Measurements from ENCODE around the gene LRRN3. TPM values are rescaled to one million over a fixed set of nuclear protein-coding genes. Genes with fewer than 3 reads are reported as not detected.

LRRN3 gene
- polyA plus RNA-seq (2011; rRNA removed) (0.06 and 0.09 TPM in 2 replicates), polyA plus RNA-seq (2017; fragmentation: RNase III; extraction: RNeasy Plus Mini Kit Qiagen cat#74134 plus additional on column Dnase treatment) (0.04 to 0.05 TPM in 2 of 3 replicates, not detected in the other), polyA minus RNA-seq (2011; rRNA and poly(A)+ RNA removed) (not detected in 2 replicates)
- polyA plus RNA-seq (2012; cell fraction: cytosol; rRNA removed), result 0.01 and 0.03 TPM in 2 replicates
- 0.02 TPM in 2 replicates for polyA plus RNA-seq (2012; cell fraction: nucleus; rRNA removed)

- WGBS (ENCODE audit: missing lambda C conversion rate), result 85% methylated on average over 6 of the region's 6 CpGs
- ChIA-PET POLR2A (no interaction called here), CTCF (interaction anchor here (0.6 to 1.2 kb wide), 4 partner anchors 394 to 645 kb away, joined by 3 to 4 read pairs (median 4); no protein-coding TSS in a partner anchor)
- TF ChIP-seq ESRRA (IDR thresholded peaks at IDR 0.05; ENCODE audit: borderline replicate concordance, low read length) (no peak), RCOR1 (IDR thresholded peaks at IDR 0.05; ENCODE audit: low read depth, low read length) (no peak), TP53 (CRISPR knock-in tag; IDR thresholded peaks at IDR 0.05) (no peak), POLR2A (IDR thresholded peaks at IDR 0.05; ENCODE audit: low read length) (no peak), GATA3 (IDR thresholded peaks at IDR 0.05; ENCODE audit: borderline replicate concordance) (no peak)
- FAIRE-seq, result no peak
- ATAC-seq, result peak in 1 of 2 experiments; percentile 28; a peak in 1 of 6 replicates
- no peak for DNase-seq (ENCODE audit: low read depth in 1 of 2, low spot score in 1 of 2)
- Histone ChIP-seq H3K4me3 (no peak within 1 kb of the TSS), H3K4me2 (no peak within 1 kb of the TSS), H3K9me3 (no peaks in the 10 kb centered on the region), H3K4me1 (peaks cover 16% of the 10 kb centered on the region; the same call in 2 of the 3 replicates), H3K27ac (0 out of 6 replicates have a peak within 1 kb of the TSS, but pooled peaks of 1 of the 2 experiments have one; percentile 1)
Observed at GRCh38 chr7:111090846-111091245, at the start of gene LRRN3. TSS of gene LRRN3 (plus strand) at chr7:111091127. CDS start at chr7:111122773, 31,646 bp downstream.

- peak in 1 of 2 experiments; percentile 64; a peak in 2 of 6 replicates for ATAC-seq
- Histone ChIP-seq H3K4me2 (no peak overlapping the region), H3K4me1 (peaks cover 20% of the 10 kb centered on the region), H3K4me3 (no peak overlapping the region), H3K9me3 (no peaks in the 10 kb centered on the region), H3K27ac (no peak overlapping the region)
- CTCF ChIA-PET, result interaction anchor here (0.6 kb wide), 1 partner anchor 46 kb away, joined by 3 read pairs; no protein-coding TSS in a partner anchor
- peak; percentile 46 for FAIRE-seq
- DNase-seq (ENCODE audit: low read depth in 1 of 2, low spot score in 1 of 2), result no peak
- TF ChIP-seq TFCP2L1 (CRISPR knock-in tag; IDR thresholded peaks at IDR 0.05) (no peak), HDAC2 (IDR thresholded peaks at IDR 0.05) (no peak)
- WGBS (ENCODE audit: missing lambda C conversion rate), result 70% methylated on average over 2 of the region's 2 CpGs
- POLR2A ChIA-PET, result no interaction called here
Observed at GRCh38 chr7:111041577-111041976, 49.4 kb upstream of the LRRN3 start.

GRCh38 chr7:111042842-111043241, 48.1 kb upstream of the LRRN3 start:
- Histone ChIP-seq H3K27ac (no peak overlapping the region), H3K4me3 (no peak overlapping the region), H3K4me2 (peak overlapping the region; percentile 63; the same call in 1 of the 3 replicates), H3K9me3 (no peaks in the 10 kb centered on the region), H3K4me1 (peaks cover 20% of the 10 kb centered on the region)
- ATAC-seq (no peak), FAIRE-seq (no peak), DNase-seq (ENCODE audit: low read depth in 1 of 2, low spot score in 1 of 2) (no peak)
- TF ChIP-seq CHD2 (IDR thresholded peaks at IDR 0.05; ENCODE audit: low read length, partially characterized antibody) (no peak), MAFK (IDR thresholded peaks at IDR 0.05; ENCODE audit: partially characterized antibody) (peak; percentile 51)
- WGBS (ENCODE audit: missing lambda C conversion rate), result 71% methylated on average over 2 of the region's 2 CpGs
- CTCF ChIA-PET, result no interaction called here
- POLR2A ChIA-PET, result no interaction called here

GRCh38 chr7:111043561-111043960, 47.4 kb upstream of the LRRN3 start:
- peak overlapping the region; percentile 63 for H3K4me2 ChIP-seq
- H3K9me3 ChIP-seq, result no peaks in the 10 kb centered on the region
- 20% methylated on average over 1 of the region's 1 CpG for WGBS (ENCODE audit: missing lambda C conversion rate)
- no peak overlapping the region for H3K4me3 ChIP-seq
- TF ChIP-seq FOSL2 (IDR thresholded peaks at IDR 0.05) (no peak), FOSL2 (CRISPR knock-in tag; IDR thresholded peaks at IDR 0.05) (no peak), HES2 (IDR thresholded peaks at IDR 0.05) (no peak), CBX8 (IDR thresholded peaks at IDR 0.05) (no peak), GATA3 (IDR thresholded peaks at IDR 0.05; ENCODE audit: borderline replicate concordance) (no peak)
- peaks cover 20% of the 10 kb centered on the region for H3K4me1 ChIP-seq
- CTCF ChIA-PET, result no interaction called here
- no peak for ATAC-seq
- POLR2A ChIA-PET, result no interaction called here
- no peak overlapping the region for H3K27ac ChIP-seq
- peak; percentile 7 for FAIRE-seq
- no peak for DNase-seq (ENCODE audit: low read depth in 1 of 2, low spot score in 1 of 2)

- CTCF ChIA-PET, result interaction anchor here (0.8 kb wide), 1 partner anchor 245 kb away, joined by 3 read pairs; no protein-coding TSS in a partner anchor
- POLR2A ChIA-PET, result no interaction called here
- ATAC-seq (no peak), FAIRE-seq (no peak), DNase-seq (ENCODE audit: low read depth in 1 of 2, low spot score in 1 of 2) (no peak)
- Histone ChIP-seq H3K9me3 (no peaks in the 10 kb centered on the region), H3K4me1 (peaks cover 20% of the 10 kb centered on the region), H3K4me2 (no peak overlapping the region), H3K4me3 (no peak overlapping the region), H3K27ac (no peak overlapping the region)
- TF ChIP-seq CBX2 (IDR thresholded peaks at IDR 0.05; ENCODE audit: borderline replicate concordance, low read depth), result no peak
- no peak for TF ChIP-seq HOXB5 (CRISPR knock-in tag; IDR thresholded peaks at IDR 0.05)
- TF ChIP-seq HOXA7 (CRISPR knock-in tag; IDR thresholded peaks at IDR 0.05), result no peak
- no peak for TF ChIP-seq E2F6 (IDR thresholded peaks at IDR 0.05; ENCODE audit: borderline replicate concordance, low read depth)
- no peak for TF ChIP-seq JUN (IDR thresholded peaks at IDR 0.05)
- TF ChIP-seq FOSL2 (IDR thresholded peaks at IDR 0.05), result no peak
- no peak for TF ChIP-seq FOSL2 (CRISPR knock-in tag; IDR thresholded peaks at IDR 0.05)
- TF ChIP-seq CBX8 (IDR thresholded peaks at IDR 0.05), result no peak
- no peak for TF ChIP-seq BCL3 (IDR thresholded peaks at IDR 0.05)
- no peak for TF ChIP-seq PBX3 (IDR thresholded peaks at IDR 0.05)
- no peak for TF ChIP-seq MAZ (IDR thresholded peaks at IDR 0.05; ENCODE audit: borderline replicate concordance, low read depth, low read length)
Observed at GRCh38 chr7:111045449-111045848, 45.5 kb upstream of the LRRN3 start.
